ENCODE results near the gene DNAH17.

- TF ChIP-seq, protein P1, sequence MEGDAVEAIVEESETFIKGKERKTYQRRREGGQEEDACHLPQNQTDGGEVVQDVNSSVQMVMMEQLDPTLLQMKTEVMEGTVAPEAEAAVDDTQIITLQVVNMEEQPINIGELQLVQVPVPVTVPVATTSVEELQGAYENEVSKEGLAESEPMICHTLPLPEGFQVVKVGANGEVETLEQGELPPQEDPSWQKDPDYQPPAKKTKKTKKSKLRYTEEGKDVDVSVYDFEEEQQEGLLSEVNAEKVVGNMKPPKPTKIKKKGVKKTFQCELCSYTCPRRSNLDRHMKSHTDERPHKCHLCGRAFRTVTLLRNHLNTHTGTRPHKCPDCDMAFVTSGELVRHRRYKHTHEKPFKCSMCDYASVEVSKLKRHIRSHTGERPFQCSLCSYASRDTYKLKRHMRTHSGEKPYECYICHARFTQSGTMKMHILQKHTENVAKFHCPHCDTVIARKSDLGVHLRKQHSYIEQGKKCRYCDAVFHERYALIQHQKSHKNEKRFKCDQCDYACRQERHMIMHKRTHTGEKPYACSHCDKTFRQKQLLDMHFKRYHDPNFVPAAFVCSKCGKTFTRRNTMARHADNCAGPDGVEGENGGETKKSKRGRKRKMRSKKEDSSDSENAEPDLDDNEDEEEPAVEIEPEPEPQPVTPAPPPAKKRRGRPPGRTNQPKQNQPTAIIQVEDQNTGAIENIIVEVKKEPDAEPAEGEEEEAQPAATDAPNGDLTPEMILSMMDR (IDR thresholded peaks at IDR 0.05): no peak
- TF ChIP-seq EP300 (IDR thresholded peaks at IDR 0.05; ENCODE audit: low read depth): no peak
These were observed 45.5 kb upstream of the DNAH17 start for GRCh38 chr17:78622491-78623265.

All from transverse colon (tissue), 3 donors.